Measurements from ENCODE around the gene SPINK2.

Gene SPINK2

GRCh38 chr4:56782019-56782418, 39.5 kb downstream of the SPINK2 start:
- H2AFZ ChIP-seq (ENCODE audit: low read length) = no peak overlapping the region
- no peaks in the 10 kb centered on the region for H3K27me3 ChIP-seq (ENCODE audit: control insufficient read depth in 3 of 3, insufficient read depth in 3 of 3, low read depth in 1 of 3, low read length in 3 of 3)
- no peak overlapping the region for H4K8ac ChIP-seq (ENCODE audit: low read depth, low read length)
- no peak overlapping the region for H3K9ac ChIP-seq (ENCODE audit: low read depth, low read length, poor library complexity)
- H2BK12ac ChIP-seq (ENCODE audit: low read length) = no peak overlapping the region
- H2BK15ac ChIP-seq (ENCODE audit: low read length) = no peak overlapping the region
- no peak overlapping the region for H3K23ac ChIP-seq (ENCODE audit: low read depth, low read length, poor library complexity)
- no peak overlapping the region for H4K91ac ChIP-seq (ENCODE audit: low read depth, low read length, poor library complexity)
- H3K4me3 ChIP-seq (ENCODE audit: low read length in 2 of 2) = no peak overlapping the region
- WGBS, 2 donors (ENCODE audit: extremely low coverage in 2 of 2, insufficient read length in 2 of 2, insufficient replicate concordance in 1 of 2) = no CpG with 5 or more reads among the region's 8 CpGs
- no peak overlapping the region for H2BK120ac ChIP-seq (ENCODE audit: low read depth, low read length)
- no peak overlapping the region for H2AK5ac ChIP-seq (ENCODE audit: low read depth, low read length)
- no peak overlapping the region for H3K18ac ChIP-seq (ENCODE audit: low read length)
- no peaks in the 10 kb centered on the region for H3K9me3 ChIP-seq (replicated peaks in 1 of 2; ENCODE audit: control insufficient read depth in 2 of 2, insufficient read depth in 1 of 2, low read depth in 1 of 2, low read length in 2 of 2)
- H3K27ac ChIP-seq (replicated peaks; ENCODE audit: low read length) = no peak overlapping the region
- H3K14ac ChIP-seq (ENCODE audit: low read length) = no peak overlapping the region
- no peak overlapping the region for H2BK5ac ChIP-seq (ENCODE audit: low read length)
- H3K4me2 ChIP-seq (ENCODE audit: insufficient read depth, low read length, poor library complexity, severe bottlenecking) = no peak overlapping the region
- peaks cover 0 to 2% of the 10 kb centered on the region in 2 donors for H3K4me1 ChIP-seq (ENCODE audit: control insufficient read depth in 2 of 2, insufficient read depth in 1 of 2, low read depth in 1 of 2, low read length in 2 of 2)
- DNase-seq (ENCODE audit: low spot score) = no peak
- H3K79me1 ChIP-seq (ENCODE audit: low read depth, low read length) = no peaks in the 10 kb centered on the region
- H3K4ac ChIP-seq (ENCODE audit: low read length) = no peak overlapping the region
- no peaks in the 10 kb centered on the region for H3K36me3 ChIP-seq (replicated peaks in 1 of 2; ENCODE audit: control insufficient read depth in 2 of 2, insufficient read depth in 2 of 2, low read length in 2 of 2)

GRCh38 chr4:56773346-56773745, 48.2 kb downstream of the SPINK2 start:
- Histone ChIP-seq H3K14ac (ENCODE audit: low read length) (no peak overlapping the region), H3K23ac (ENCODE audit: low read depth, low read length, poor library complexity) (no peak overlapping the region), H3K36me3 (replicated peaks in 1 of 2; ENCODE audit: control insufficient read depth in 2 of 2, insufficient read depth in 2 of 2, low read length in 2 of 2) (no peaks in the 10 kb centered on the region), H3K9ac (ENCODE audit: low read depth, low read length, poor library complexity) (no peak overlapping the region), H3K79me1 (ENCODE audit: low read depth, low read length) (no peaks in the 10 kb centered on the region), H2BK12ac (ENCODE audit: low read length) (no peak overlapping the region), H2AK5ac (ENCODE audit: low read depth, low read length) (no peak overlapping the region), H2BK15ac (ENCODE audit: low read length) (no peak overlapping the region), H3K9me3 (replicated peaks in 1 of 2; ENCODE audit: control insufficient read depth in 2 of 2, insufficient read depth in 1 of 2, low read depth in 1 of 2, low read length in 2 of 2) (no peaks in the 10 kb centered on the region), H3K18ac (ENCODE audit: low read length) (no peak overlapping the region), H2BK5ac (ENCODE audit: low read length) (no peak overlapping the region), H3K27ac (replicated peaks; ENCODE audit: low read length) (no peak overlapping the region), H3K4me1 (ENCODE audit: control insufficient read depth in 2 of 2, insufficient read depth in 1 of 2, low read depth in 1 of 2, low read length in 2 of 2) (peaks cover 0 to 5% of the 10 kb centered on the region in 2 donors), H2AFZ (ENCODE audit: low read length) (no peak overlapping the region), H3K4me2 (ENCODE audit: insufficient read depth, low read length, poor library complexity, severe bottlenecking) (no peak overlapping the region), H4K8ac (ENCODE audit: low read depth, low read length) (no peak overlapping the region), H3K27me3 (ENCODE audit: control insufficient read depth in 3 of 3, insufficient read depth in 3 of 3, low read depth in 1 of 3, low read length in 3 of 3) (no peaks in the 10 kb centered on the region), H4K91ac (ENCODE audit: low read depth, low read length, poor library complexity) (no peak overlapping the region), H3K4me3 (ENCODE audit: low read length in 2 of 2) (no peak overlapping the region), H3K4ac (ENCODE audit: low read length) (no peak overlapping the region), H2BK120ac (ENCODE audit: low read depth, low read length) (no peak overlapping the region)
- no peak for DNase-seq (ENCODE audit: low spot score)
- no CpG with 5 or more reads among the region's 1 CpG for whole genome bisulfite sequencing, 2 donors (ENCODE audit: extremely low coverage in 2 of 2, insufficient read length in 2 of 2, insufficient replicate concordance in 1 of 2)

GRCh38 chr4:56772134-56772533, 49.4 kb downstream of the SPINK2 start:
- no peak overlapping the region for H2BK120ac ChIP-seq (ENCODE audit: low read depth, low read length)
- H3K36me3 ChIP-seq (replicated peaks in 1 of 2; ENCODE audit: control insufficient read depth in 2 of 2, insufficient read depth in 2 of 2, low read length in 2 of 2) = no peaks in the 10 kb centered on the region
- no peak overlapping the region for H3K23ac ChIP-seq (ENCODE audit: low read depth, low read length, poor library complexity)
- no peaks in the 10 kb centered on the region for H3K27me3 ChIP-seq (ENCODE audit: control insufficient read depth in 3 of 3, insufficient read depth in 3 of 3, low read depth in 1 of 3, low read length in 3 of 3)
- no peak overlapping the region for H2AK5ac ChIP-seq (ENCODE audit: low read depth, low read length)
- no peak overlapping the region for H3K14ac ChIP-seq (ENCODE audit: low read length)
- no peak overlapping the region for H3K9ac ChIP-seq (ENCODE audit: low read depth, low read length, poor library complexity)
- H3K4me2 ChIP-seq (ENCODE audit: insufficient read depth, low read length, poor library complexity, severe bottlenecking) = no peak overlapping the region
- DNase-seq (ENCODE audit: low spot score) = no peak
- H4K8ac ChIP-seq (ENCODE audit: low read depth, low read length) = no peak overlapping the region
- no peak overlapping the region for H4K91ac ChIP-seq (ENCODE audit: low read depth, low read length, poor library complexity)
- H3K9me3 ChIP-seq (replicated peaks in 1 of 2; ENCODE audit: control insufficient read depth in 2 of 2, insufficient read depth in 1 of 2, low read depth in 1 of 2, low read length in 2 of 2) = no peaks in the 10 kb centered on the region
- no peak overlapping the region for H3K4ac ChIP-seq (ENCODE audit: low read length)
- H2BK15ac ChIP-seq (ENCODE audit: low read length) = no peak overlapping the region
- H3K18ac ChIP-seq (ENCODE audit: low read length) = no peak overlapping the region
- no peak overlapping the region for H2AFZ ChIP-seq (ENCODE audit: low read length)
- H3K4me1 ChIP-seq (ENCODE audit: control insufficient read depth in 2 of 2, insufficient read depth in 1 of 2, low read depth in 1 of 2, low read length in 2 of 2) = peaks cover 0 to 7% of the 10 kb centered on the region in 2 donors
- H2BK5ac ChIP-seq (ENCODE audit: low read length) = no peak overlapping the region
- WGBS, 2 donors (ENCODE audit: extremely low coverage in 2 of 2, insufficient read length in 2 of 2, insufficient replicate concordance in 1 of 2) = no CpG with 5 or more reads among the region's 2 CpGs
- H2BK12ac ChIP-seq (ENCODE audit: low read length) = no peak overlapping the region
- no peaks in the 10 kb centered on the region for H3K79me1 ChIP-seq (ENCODE audit: low read depth, low read length)
- H3K27ac ChIP-seq (replicated peaks; ENCODE audit: low read length) = no peak overlapping the region
- no peak overlapping the region for H3K4me3 ChIP-seq (ENCODE audit: low read length in 2 of 2)

- Histone ChIP-seq H3K9ac (ENCODE audit: low read depth, low read length, poor library complexity) (no peak overlapping the region), H2BK12ac (ENCODE audit: low read length) (no peak overlapping the region), H3K4me1 (ENCODE audit: control insufficient read depth in 2 of 2, insufficient read depth in 1 of 2, low read depth in 1 of 2, low read length in 2 of 2) (peaks cover 0 to 9% of the 10 kb centered on the region in 2 donors), H3K4me2 (ENCODE audit: insufficient read depth, low read length, poor library complexity, severe bottlenecking) (no peak overlapping the region), H3K9me3 (replicated peaks in 1 of 2; ENCODE audit: control insufficient read depth in 2 of 2, insufficient read depth in 1 of 2, low read depth in 1 of 2, low read length in 2 of 2) (no peaks in the 10 kb centered on the region), H2BK15ac (ENCODE audit: low read length) (no peak overlapping the region), H3K23ac (ENCODE audit: low read depth, low read length, poor library complexity) (no peak overlapping the region), H4K91ac (ENCODE audit: low read depth, low read length, poor library complexity) (no peak overlapping the region), H2BK120ac (ENCODE audit: low read depth, low read length) (no peak overlapping the region), H2AFZ (ENCODE audit: low read length) (no peak overlapping the region), H3K36me3 (replicated peaks in 1 of 2; ENCODE audit: control insufficient read depth in 2 of 2, insufficient read depth in 2 of 2, low read length in 2 of 2) (no peaks in the 10 kb centered on the region), H2BK5ac (ENCODE audit: low read length) (no peak overlapping the region), H4K8ac (ENCODE audit: low read depth, low read length) (no peak overlapping the region), H2AK5ac (ENCODE audit: low read depth, low read length) (no peak overlapping the region), H3K18ac (ENCODE audit: low read length) (no peak overlapping the region), H3K27ac (replicated peaks; ENCODE audit: low read length) (no peak overlapping the region), H3K4ac (ENCODE audit: low read length) (no peak overlapping the region), H3K4me3 (ENCODE audit: low read length in 2 of 2) (no peak overlapping the region), H3K27me3 (ENCODE audit: control insufficient read depth in 3 of 3, insufficient read depth in 3 of 3, low read depth in 1 of 3, low read length in 3 of 3) (no peaks in the 10 kb centered on the region), H3K79me1 (ENCODE audit: low read depth, low read length) (no peaks in the 10 kb centered on the region), H3K14ac (ENCODE audit: low read length) (no peak overlapping the region)
- WGBS, 2 donors (ENCODE audit: extremely low coverage in 2 of 2, insufficient read length in 2 of 2, insufficient replicate concordance in 1 of 2) = no CpG with 5 or more reads among the region's 4 CpGs
- DNase-seq (ENCODE audit: low spot score) = no peak
Observed at GRCh38 chr4:56768763-56769162, 52.7 kb downstream of the SPINK2 start.

Measured in neuronal stem cell (in vitro differentiated cells).